ENCODE measurements around the gene CABP2.
A peak's percentile ranks its signal among the peaks of the same experiment; 100 is the strongest.

Gene CABP2

GRCh38 chr11:67507242-67507863 lies 15.9 kb downstream of the CABP2 start:
- DNase-seq, result peak; percentile 66

GRCh38 chr11:67506426-67507051 lies 16.7 kb downstream of the CABP2 start:
- no peak for DNase-seq

GRCh38 chr11:67505605-67506396 lies 17.4 kb downstream of the CABP2 start:
- peak; percentile 72 for DNase-seq

- DNase-seq, result peak; percentile 42
These were observed 18.2 kb downstream of the CABP2 start, which contains the start of gene PITPNM1 for GRCh38 chr11:67504950-67505581. PITPNM1 (minus strand) TSS chr11:67505363; CDS start chr11:67504180, 1,183 bp downstream.

GRCh38 chr11:67504005-67504949 lies 19.0 kb downstream of the CABP2 start:
- DNase-seq, result peak; percentile 22

GRCh38 chr11:67503119-67504004 lies 19.9 kb downstream of the CABP2 start:
- no peak for DNase-seq

GRCh38 chr11:67502328-67502979 lies 20.8 kb downstream of the CABP2 start:
- DNase-seq, result no peak

GRCh38 chr11:67501854-67502253 lies 21.4 kb downstream of the CABP2 start:
- no peak for DNase-seq

GRCh38 chr11:67500831-67501715 lies 22.2 kb downstream of the CABP2 start:
- no peak for DNase-seq

- DNase-seq, result no peak
These were observed 22.8 kb downstream of the CABP2 start for GRCh38 chr11:67500484-67500821.

- no peak for DNase-seq
These were observed 23.3 kb downstream of the CABP2 start for GRCh38 chr11:67499808-67500483.

GRCh38 chr11:67498544-67498972 lies 24.7 kb downstream of the CABP2 start:
- DNase-seq, result no peak

- no peak for DNase-seq
These were observed 25.5 kb downstream of the CABP2 start for GRCh38 chr11:67497656-67498291.

GRCh38 chr11:67496113-67496512 lies 27.1 kb downstream of the CABP2 start:
- no peak for DNase-seq

- no peak for DNase-seq
These were observed 27.8 kb downstream of the CABP2 start for GRCh38 chr11:67495234-67496005.

- DNase-seq, result no peak
These were observed 28.6 kb downstream of the CABP2 start for GRCh38 chr11:67494371-67495233.
